OCI-LY7 (cell line): ENCODE measurements around the gene CD46.
"Not testable (repeated sequence)": the region's sequence is repeated elsewhere in the genome, so short reads cannot be mapped to it uniquely, and the experiment has no call there.

Experiments
- EZH2phosphoT487 ChIP-seq: fragments of 200-600 bp; sonication (generic); IDR thresholded peaks from 2 replicates; pipeline ENCODE4 v1.6.1; 2018; ENCODE audit warnings: low read depth, borderline replicate concordance, mild to moderate bottlenecking, mixed run types, antibody characterized with exemption, low read length, moderate library complexity, mixed read lengths
- TF ChIP-seq, protein P1 (sequence below): fragments of 200-600 bp; sonication (generic); conservative IDR thresholded peaks from 2 replicates; pipeline ENCODE4 v1.5.1; 2014; ENCODE audit warnings: mild to moderate bottlenecking, antibody characterized with exemption, low read length, moderate library complexity, mixed read lengths

DNA sequence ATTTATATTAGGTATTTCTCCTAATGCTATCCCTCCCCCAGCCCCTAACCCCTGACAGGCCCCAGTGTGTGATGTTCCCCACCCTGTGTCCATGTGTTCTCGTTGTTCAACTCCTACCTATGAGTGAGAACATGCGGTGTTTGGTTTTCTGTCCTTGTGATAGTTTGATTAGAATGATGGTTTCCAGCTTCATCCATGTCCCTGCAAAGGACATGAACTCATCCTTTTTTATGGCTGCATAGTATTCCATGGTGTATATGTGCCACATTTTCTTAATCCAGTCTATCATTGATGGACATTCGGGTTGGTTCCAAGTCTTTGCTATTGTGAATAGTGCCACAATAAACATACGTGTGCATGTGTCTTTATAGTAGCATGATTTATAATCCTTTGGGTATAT lies 18.7 kb downstream of the CD46 start:
- TF ChIP-seq, protein P1, sequence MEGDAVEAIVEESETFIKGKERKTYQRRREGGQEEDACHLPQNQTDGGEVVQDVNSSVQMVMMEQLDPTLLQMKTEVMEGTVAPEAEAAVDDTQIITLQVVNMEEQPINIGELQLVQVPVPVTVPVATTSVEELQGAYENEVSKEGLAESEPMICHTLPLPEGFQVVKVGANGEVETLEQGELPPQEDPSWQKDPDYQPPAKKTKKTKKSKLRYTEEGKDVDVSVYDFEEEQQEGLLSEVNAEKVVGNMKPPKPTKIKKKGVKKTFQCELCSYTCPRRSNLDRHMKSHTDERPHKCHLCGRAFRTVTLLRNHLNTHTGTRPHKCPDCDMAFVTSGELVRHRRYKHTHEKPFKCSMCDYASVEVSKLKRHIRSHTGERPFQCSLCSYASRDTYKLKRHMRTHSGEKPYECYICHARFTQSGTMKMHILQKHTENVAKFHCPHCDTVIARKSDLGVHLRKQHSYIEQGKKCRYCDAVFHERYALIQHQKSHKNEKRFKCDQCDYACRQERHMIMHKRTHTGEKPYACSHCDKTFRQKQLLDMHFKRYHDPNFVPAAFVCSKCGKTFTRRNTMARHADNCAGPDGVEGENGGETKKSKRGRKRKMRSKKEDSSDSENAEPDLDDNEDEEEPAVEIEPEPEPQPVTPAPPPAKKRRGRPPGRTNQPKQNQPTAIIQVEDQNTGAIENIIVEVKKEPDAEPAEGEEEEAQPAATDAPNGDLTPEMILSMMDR, result not testable (repeated sequence)
- TF ChIP-seq EZH2phosphoT487, result not testable (repeated sequence)
